ENCODE results near the gene ISYNA1.

ISYNA1 gene

GRCh38 chr19:18417250-18418028, 20.5 kb downstream of the ISYNA1 start:
- FAIRE-seq: no peak
- DNase-seq (ENCODE audit: insufficient read length, low spot score): peak; percentile 74
- no peak for TF ChIP-seq CTCF (IDR thresholded peaks at IDR 0.05; ENCODE audit: insufficient read depth, missing control alignments)

GRCh38 chr19:18416778-18417249, 21.1 kb downstream of the ISYNA1 start:
- FAIRE-seq (no peak), DNase-seq (ENCODE audit: insufficient read length, low spot score) (peak; percentile 71)
- no peak for TF ChIP-seq CTCF (IDR thresholded peaks at IDR 0.05; ENCODE audit: insufficient read depth, missing control alignments)

GRCh38 chr19:18415178-18415867, 22.6 kb downstream of the ISYNA1 start:
- FAIRE-seq (no peak), DNase-seq (ENCODE audit: insufficient read length, low spot score) (no peak)
- TF ChIP-seq CTCF (IDR thresholded peaks at IDR 0.05; ENCODE audit: insufficient read depth, missing control alignments): no peak

GRCh38 chr19:18414504-18415177, 23.3 kb downstream of the ISYNA1 start:
- TF ChIP-seq CTCF (IDR thresholded peaks at IDR 0.05; ENCODE audit: insufficient read depth, missing control alignments): no peak
- DNase-seq (ENCODE audit: insufficient read length, low spot score) (no peak), FAIRE-seq (no peak)

- TF ChIP-seq CTCF (IDR thresholded peaks at IDR 0.05; ENCODE audit: insufficient read depth, missing control alignments): no peak
- FAIRE-seq (no peak), DNase-seq (ENCODE audit: insufficient read length, low spot score) (no peak)
Measured at GRCh38 chr19:18412610-18413239, 25.2 kb downstream of the ISYNA1 start.

GRCh38 chr19:18408053-18408476, 29.9 kb downstream of the ISYNA1 start:
- peak; percentile 17 for TF ChIP-seq CTCF (IDR thresholded peaks at IDR 0.05; ENCODE audit: insufficient read depth, missing control alignments)
- FAIRE-seq (no peak), DNase-seq (ENCODE audit: insufficient read length, low spot score) (no peak)
